ENCODE measurements around the gene PLEKHG2.

GRCh38 chr19:39363901-39364457, 48.5 kb upstream of the PLEKHG2 start:
- TF ChIP-seq LEF1 (IDR thresholded peaks at IDR 0.05): no peak
- TF ChIP-seq TCF7L2 (IDR thresholded peaks at IDR 0.05; ENCODE audit: low read depth, low read length): no peak
- no peak for TF ChIP-seq HMGXB4 (CRISPR knock-in tag; IDR thresholded peaks at IDR 0.05)
